Measurements from ENCODE around the gene DOCK2.

Gene DOCK2

GRCh38 chr5:170109059-170110031 is 472.3 kb downstream of the DOCK2 start:
- DNase-seq: no peak

GRCh38 chr5:170110403-170111087 is 473.5 kb downstream of the DOCK2 start:
- DNase-seq: no peak

- no peak for DNase-seq
Observed at GRCh38 chr5:170111088-170111785, 474.2 kb downstream of the DOCK2 start.

- no peak for DNase-seq
Observed at GRCh38 chr5:170112876-170113521, 475.9 kb downstream of the DOCK2 start.

GRCh38 chr5:170113522-170113900 is 476.4 kb downstream of the DOCK2 start:
- DNase-seq: no peak

GRCh38 chr5:170114271-170114670 is 477.2 kb downstream of the DOCK2 start:
- no peak for DNase-seq

- DNase-seq: no peak
Observed at GRCh38 chr5:170115925-170116324, 478.9 kb downstream of the DOCK2 start.

GRCh38 chr5:170117736-170118135 is 480.7 kb downstream of the DOCK2 start:
- DNase-seq: no peak

- DNase-seq: no peak
Observed at GRCh38 chr5:170120576-170120975, 483.5 kb downstream of the DOCK2 start.

GRCh38 chr5:170121321-170121720 is 484.2 kb downstream of the DOCK2 start:
- no peak for DNase-seq

GRCh38 chr5:170126061-170126460 is 489.0 kb downstream of the DOCK2 start:
- no peak for DNase-seq

GRCh38 chr5:170126626-170127025 is 489.6 kb downstream of the DOCK2 start:
- no peak for DNase-seq

GRCh38 chr5:170131235-170131634 is 494.2 kb downstream of the DOCK2 start:
- DNase-seq: no peak

GRCh38 chr5:170132269-170132975 is 495.3 kb downstream of the DOCK2 start:
- DNase-seq: no peak
